SK-N-SH treated with all-trans-retinoic acid at 6 μM for 48 hours (cell line): ENCODE data around the gene FAM210A.

Experiments
- ATAC-seq: fragments of 200-7000 bp; cut with Tn5 transposase; 3 replicates; pipeline ENCODE4 v1.9.1; 2020; ENCODE audit warnings: mild to moderate bottlenecking, moderate library complexity
- BACH2 ChIP-seq: fragments of 250-450 bp; sonication (Bioruptor Pico); IDR thresholded peaks from 2 replicates; pipeline ENCODE4 v1.9.0; 2021; ENCODE audit warnings: mild to moderate bottlenecking, borderline replicate concordance
- CSDC2 ChIP-seq: fragments of 250-450 bp; sonication (Bioruptor Pico); IDR thresholded peaks from 2 replicates; pipeline ENCODE4 v1.5.0; 2020; ENCODE audit warnings: mild to moderate bottlenecking, moderate library complexity
- ESRRG ChIP-seq: fragments of 250-450 bp; sonication (Bioruptor Pico); IDR thresholded peaks from 2 replicates; pipeline ENCODE4 v1.6.1; 2021; ENCODE audit warnings: mild to moderate bottlenecking
- GLIS3 ChIP-seq: fragments of 250-450 bp; sonication (Bioruptor Pico); IDR thresholded peaks from 2 replicates; pipeline ENCODE4 v1.5.0; 2020; ENCODE audit warnings: mild to moderate bottlenecking, moderate library complexity
- ISL1 ChIP-seq: fragments of 250-450 bp; sonication (Bioruptor Pico); IDR thresholded peaks from 2 replicates; pipeline ENCODE4 v2.1.2; 2022; ENCODE audit warnings: mild to moderate bottlenecking, moderate library complexity
- OSR1 ChIP-seq: fragments of 250-450 bp; sonication (Bioruptor Pico); IDR thresholded peaks from 2 replicates; pipeline ENCODE4 v1.8.0; 2022; ENCODE audit warnings: moderate library complexity, mild to moderate bottlenecking, inconsistent platforms
- PPARA ChIP-seq: fragments of 250-450 bp; sonication (Bioruptor Pico); IDR thresholded peaks from 2 replicates; pipeline ENCODE4 v1.5.0; 2020; ENCODE audit warnings: mild to moderate bottlenecking, borderline replicate concordance
- RARB ChIP-seq: fragments of 250-450 bp; sonication (Bioruptor Pico); IDR thresholded peaks from 2 replicates; pipeline ENCODE4 v1.8.0; 2021; ENCODE audit warnings: mild to moderate bottlenecking, moderate library complexity
- TCF4 ChIP-seq: fragments of 250-450 bp; sonication (Bioruptor Pico); IDR thresholded peaks from 2 replicates; pipeline ENCODE4 v1.8.0; 2021; ENCODE audit warnings: mild to moderate bottlenecking, moderate library complexity, borderline replicate concordance
- ZC3H10 ChIP-seq: fragments of 250-450 bp; sonication (Bioruptor Pico); IDR thresholded peaks from 2 replicates; pipeline ENCODE4 v1.5.1; 2021; ENCODE audit warnings: mild to moderate bottlenecking, moderate library complexity
- ZFP30 ChIP-seq: fragments of 450-650 bp; formaldehyde crosslinking; IDR thresholded peaks from 2 replicates; pipeline ENCODE4 v1.5.0; 2022; ENCODE audit warnings: mild to moderate bottlenecking, moderate library complexity
- ZNF565 ChIP-seq: fragments of 450-650 bp; formaldehyde crosslinking; conservative IDR thresholded peaks from 2 replicates; pipeline ENCODE4 v1.5.0; 2020; ENCODE audit warnings: low read depth, mild to moderate bottlenecking, moderate library complexity
- ZNF70 ChIP-seq: fragments of 450-650 bp; formaldehyde crosslinking; IDR thresholded peaks from 2 replicates; pipeline ENCODE4 v1.5.0; 2020; ENCODE audit warnings: mild to moderate bottlenecking, moderate library complexity
- ZNF8 ChIP-seq: fragments of 450-650 bp; formaldehyde crosslinking; IDR thresholded peaks from 2 replicates; pipeline ENCODE4 v1.5.0; 2020; ENCODE audit warnings: mild to moderate bottlenecking, moderate library complexity
- TF ChIP-seq, protein P1 (sequence below): fragments of 250-450 bp; sonication (Bioruptor Pico); IDR thresholded peaks from 2 replicates; pipeline ENCODE4 v1.8.0; 2020; ENCODE audit warnings: mild to moderate bottlenecking, moderate library complexity, borderline replicate concordance
- TF ChIP-seq, protein P2 (sequence below): fragments of 250-450 bp; sonication (Bioruptor Pico); IDR thresholded peaks from 2 replicates; pipeline ENCODE4 v1.5.1; 2021; ENCODE audit warnings: mild to moderate bottlenecking, moderate library complexity
- TF ChIP-seq, protein P3 (sequence below): fragments of 250-450 bp; sonication (Bioruptor Pico); IDR thresholded peaks from 2 replicates; pipeline ENCODE4 v1.8.0; 2021; ENCODE audit warnings: low read depth, mild to moderate bottlenecking, moderate library complexity, borderline replicate concordance

FAM210A gene

DNA sequence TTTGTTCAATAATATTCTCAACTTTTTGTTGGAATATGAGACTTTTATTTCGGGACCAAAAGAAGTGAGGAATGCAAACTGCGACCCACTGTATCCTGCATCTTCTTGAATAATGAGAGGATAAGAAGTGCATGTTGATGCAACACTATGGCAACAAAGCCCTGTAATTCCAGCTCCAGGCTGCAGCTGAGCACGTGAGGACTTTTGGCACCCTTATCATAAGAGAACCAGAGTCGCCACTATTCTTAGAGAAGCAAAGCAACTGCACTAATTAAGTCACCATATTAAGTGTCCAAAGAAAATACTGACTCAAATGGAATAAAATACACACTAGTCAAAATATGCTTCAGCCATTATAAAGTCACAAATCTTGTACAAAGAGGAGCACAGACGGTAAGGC lies 65.8 kb downstream of the FAM210A start:
- ATAC-seq = no peak
- TF ChIP-seq ESRRG (CRISPR knock-in tag) (no peak), ISL1 (CRISPR knock-in tag) (no peak), ZFP30 (CRISPR knock-in tag) (no peak), OSR1 (CRISPR knock-in tag) (no peak), ZNF70 (CRISPR knock-in tag) (no peak), GLIS3 (CRISPR knock-in tag) (no peak), TCF4 (CRISPR knock-in tag) (no peak), ZNF565 (no peak), RARB (CRISPR knock-in tag) (no peak)
- TF ChIP-seq, protein P1, sequence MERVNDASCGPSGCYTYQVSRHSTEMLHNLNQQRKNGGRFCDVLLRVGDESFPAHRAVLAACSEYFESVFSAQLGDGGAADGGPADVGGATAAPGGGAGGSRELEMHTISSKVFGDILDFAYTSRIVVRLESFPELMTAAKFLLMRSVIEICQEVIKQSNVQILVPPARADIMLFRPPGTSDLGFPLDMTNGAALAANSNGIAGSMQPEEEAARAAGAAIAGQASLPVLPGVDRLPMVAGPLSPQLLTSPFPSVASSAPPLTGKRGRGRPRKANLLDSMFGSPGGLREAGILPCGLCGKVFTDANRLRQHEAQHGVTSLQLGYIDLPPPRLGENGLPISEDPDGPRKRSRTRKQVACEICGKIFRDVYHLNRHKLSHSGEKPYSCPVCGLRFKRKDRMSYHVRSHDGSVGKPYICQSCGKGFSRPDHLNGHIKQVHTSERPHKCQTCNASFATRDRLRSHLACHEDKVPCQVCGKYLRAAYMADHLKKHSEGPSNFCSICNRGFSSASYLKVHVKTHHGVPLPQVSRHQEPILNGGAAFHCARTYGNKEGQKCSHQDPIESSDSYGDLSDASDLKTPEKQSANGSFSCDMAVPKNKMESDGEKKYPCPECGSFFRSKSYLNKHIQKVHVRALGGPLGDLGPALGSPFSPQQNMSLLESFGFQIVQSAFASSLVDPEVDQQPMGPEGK (CRISPR knock-in tag) = no peak
- TF ChIP-seq, all 23 proteins: peak for 0

DNA sequence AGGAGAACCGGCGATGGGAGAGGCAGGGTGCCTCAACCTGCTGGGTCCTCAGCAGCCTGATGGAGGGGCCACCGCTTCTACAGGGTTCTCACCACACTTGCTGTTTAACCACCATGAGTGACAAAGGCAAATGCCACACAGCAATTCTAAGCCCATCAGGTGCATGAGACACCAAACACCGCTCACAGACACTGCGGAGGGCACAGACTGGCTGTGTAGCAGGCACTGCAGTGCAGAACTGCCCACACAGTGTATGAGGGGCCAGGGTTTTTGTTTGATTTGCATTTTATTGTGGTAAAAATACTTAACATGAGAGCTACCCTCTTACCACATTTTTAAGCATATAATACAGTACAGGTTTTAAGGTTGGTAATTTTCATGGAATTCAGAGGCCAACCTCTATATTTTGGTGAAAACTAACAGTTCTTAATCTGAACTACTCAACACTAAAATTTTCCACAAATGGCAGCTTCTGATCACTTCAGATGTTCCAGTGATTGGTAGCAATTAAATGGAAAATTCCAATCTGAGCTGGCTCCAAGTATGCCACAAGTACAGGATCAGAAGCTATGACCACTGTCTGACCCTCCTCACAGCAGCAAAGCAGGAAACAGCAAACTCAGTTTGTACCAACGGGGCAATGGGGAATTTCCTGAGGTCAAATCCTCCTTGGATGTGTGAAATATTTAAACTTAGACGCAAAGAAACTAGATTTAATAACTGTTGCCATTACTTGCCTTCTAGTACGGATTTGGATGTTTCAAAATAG lies 67.7 kb downstream of the FAM210A start:
- no peak for TF ChIP-seq PPARA (CRISPR knock-in tag)
- no peak; the same call in 2 of the 3 replicates for ATAC-seq

DNA sequence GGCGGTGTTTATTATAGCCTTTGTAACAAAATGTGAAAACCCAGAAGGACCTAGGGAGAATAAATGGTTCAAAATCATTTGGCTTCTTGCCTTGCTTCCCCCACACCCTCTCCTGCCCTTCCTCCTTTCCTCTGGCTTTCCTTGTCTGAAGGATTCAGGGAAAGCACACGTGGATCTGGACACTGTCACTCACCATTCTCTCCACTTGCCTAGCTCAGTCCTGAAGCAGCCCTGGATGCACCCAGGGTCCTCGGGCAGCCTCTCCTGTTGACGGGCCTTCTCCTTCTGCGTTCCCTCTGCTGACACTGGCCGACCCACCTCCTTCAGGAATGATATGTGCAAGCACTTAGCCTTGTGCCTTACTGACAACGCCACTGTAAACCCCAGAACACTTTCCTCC lies 68.4 kb downstream of the FAM210A start:
- TF ChIP-seq ISL1 (CRISPR knock-in tag) = no peak
- no peak for TF ChIP-seq TCF4 (CRISPR knock-in tag)
- TF ChIP-seq RARB (CRISPR knock-in tag) = no peak
- TF ChIP-seq, protein P2, sequence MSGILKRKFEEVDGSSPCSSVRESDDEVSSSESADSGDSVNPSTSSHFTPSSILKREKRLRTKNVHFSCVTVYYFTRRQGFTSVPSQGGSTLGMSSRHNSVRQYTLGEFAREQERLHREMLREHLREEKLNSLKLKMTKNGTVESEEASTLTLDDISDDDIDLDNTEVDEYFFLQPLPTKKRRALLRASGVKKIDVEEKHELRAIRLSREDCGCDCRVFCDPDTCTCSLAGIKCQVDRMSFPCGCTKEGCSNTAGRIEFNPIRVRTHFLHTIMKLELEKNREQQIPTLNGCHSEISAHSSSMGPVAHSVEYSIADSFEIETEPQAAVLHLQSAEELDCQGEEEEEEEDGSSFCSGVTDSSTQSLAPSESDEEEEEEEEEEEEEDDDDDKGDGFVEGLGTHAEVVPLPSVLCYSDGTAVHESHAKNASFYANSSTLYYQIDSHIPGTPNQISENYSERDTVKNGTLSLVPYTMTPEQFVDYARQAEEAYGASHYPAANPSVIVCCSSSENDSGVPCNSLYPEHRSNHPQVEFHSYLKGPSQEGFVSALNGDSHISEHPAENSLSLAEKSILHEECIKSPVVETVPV = no peak
- TF ChIP-seq, protein P1 (CRISPR knock-in tag) = no peak
- TF ChIP-seq ZNF8 = no peak
- no peak; the same call in 1 of the 3 replicates for ATAC-seq

DNA sequence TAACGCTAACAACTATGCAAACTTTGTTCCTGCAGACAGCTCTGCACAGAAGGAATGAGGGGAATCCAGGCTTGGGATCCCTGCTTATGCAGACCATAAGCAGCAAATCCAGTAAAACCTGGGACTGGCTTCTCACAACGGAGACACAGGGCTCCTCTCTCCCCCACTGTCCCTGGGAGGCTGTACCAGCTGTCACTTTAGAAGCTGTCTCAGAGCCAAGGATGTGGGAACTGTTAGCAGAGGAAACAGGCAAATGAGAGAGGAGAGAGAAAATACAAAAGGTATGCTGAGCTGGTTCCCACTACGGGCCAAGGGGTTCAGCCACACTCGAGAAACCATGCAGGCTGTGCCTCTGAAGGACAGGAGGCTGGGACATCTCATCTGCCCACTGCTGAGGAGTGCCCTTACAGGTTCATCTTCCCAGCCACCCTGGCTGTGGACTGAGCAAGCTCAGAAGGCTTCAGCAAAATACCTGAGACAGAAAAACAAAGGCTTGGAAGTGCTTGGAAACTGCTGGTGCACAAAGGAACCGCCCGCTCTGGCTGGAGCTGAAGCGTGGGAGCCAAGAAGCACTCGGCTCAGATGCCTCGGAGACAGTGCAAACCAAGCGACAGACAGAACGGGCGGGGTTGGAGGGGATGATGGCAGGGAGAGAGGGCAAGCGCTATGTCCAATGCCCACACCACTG lies 72.5 kb downstream of the FAM210A start:
- no peak for ATAC-seq
- no peak for TF ChIP-seq PPARA (CRISPR knock-in tag)
- no peak for TF ChIP-seq RARB (CRISPR knock-in tag)
- no peak for TF ChIP-seq BACH2 (CRISPR knock-in tag)
- TF ChIP-seq, protein P3, sequence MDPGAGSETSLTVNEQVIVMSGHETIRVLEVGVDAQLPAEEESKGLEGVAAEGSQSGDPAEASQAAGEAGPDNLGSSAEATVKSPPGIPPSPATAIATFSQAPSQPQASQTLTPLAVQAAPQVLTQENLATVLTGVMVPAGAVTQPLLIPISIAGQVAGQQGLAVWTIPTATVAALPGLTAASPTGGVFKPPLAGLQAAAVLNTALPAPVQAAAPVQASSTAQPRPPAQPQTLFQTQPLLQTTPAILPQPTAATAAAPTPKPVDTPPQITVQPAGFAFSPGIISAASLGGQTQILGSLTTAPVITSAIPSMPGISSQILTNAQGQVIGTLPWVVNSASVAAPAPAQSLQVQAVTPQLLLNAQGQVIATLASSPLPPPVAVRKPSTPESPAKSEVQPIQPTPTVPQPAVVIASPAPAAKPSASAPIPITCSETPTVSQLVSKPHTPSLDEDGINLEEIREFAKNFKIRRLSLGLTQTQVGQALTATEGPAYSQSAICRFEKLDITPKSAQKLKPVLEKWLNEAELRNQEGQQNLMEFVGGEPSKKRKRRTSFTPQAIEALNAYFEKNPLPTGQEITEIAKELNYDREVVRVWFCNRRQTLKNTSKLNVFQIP = no peak
- TF ChIP-seq, protein P1 (CRISPR knock-in tag) = no peak
- TF ChIP-seq CSDC2 = no peak
- TF ChIP-seq TCF4 (CRISPR knock-in tag) = no peak
- no peak for TF ChIP-seq ZC3H10
- no peak for TF ChIP-seq ZFP30 (CRISPR knock-in tag)
- TF ChIP-seq, all 23 proteins: peak for 0
